ENCODE measurements around the gene KCNQ1. TPM values are rescaled to one million over a fixed set of nuclear protein-coding genes. Genes with fewer than 3 reads are reported as not detected.

KCNQ1 gene
- total RNA-seq, 1 donor from 2014 or later: 7.9 TPM

DNA sequence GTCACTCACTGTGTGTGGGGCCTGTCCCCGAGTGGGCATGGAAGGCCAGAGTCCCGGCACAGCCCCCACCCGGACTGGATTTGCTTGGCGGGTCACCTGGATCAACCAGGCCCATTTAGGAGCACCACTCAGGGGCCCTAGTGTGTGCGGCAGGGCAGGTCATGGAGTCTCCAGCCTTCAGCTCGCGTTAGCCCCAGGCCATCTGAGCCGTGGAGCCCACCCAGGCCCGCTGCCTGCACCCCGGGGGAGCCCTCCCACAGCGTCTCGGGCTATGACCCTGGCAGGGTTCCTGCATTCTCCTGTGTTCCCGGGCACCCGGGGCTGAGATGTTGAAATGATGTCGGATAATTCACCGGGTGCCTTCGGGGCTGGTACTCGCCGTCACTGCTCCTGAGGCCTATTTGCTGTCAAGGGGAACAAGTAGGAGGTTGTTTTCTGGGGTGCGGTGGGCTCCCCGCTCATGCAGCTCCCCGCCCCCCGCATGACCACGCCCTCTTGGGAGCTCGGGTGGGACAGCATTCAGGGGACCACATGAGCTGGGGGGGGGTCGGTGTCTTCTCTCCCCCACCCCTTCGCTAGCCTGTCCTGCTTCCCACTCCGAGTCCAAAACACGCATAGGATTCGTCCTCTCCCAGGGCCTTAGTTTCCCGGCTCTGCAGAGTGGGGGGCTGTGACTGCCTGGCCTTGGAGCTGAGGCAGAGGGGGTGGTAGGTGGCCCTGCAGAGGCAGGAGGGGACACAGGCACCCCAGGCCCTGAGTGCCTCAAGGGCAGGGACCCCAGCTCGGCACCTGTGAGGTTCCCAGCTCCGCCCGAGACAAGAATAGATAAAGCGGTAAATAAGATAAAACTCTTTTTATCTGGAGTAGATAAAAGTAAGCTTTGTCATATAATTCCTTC lies 77.2 kb downstream of the KCNQ1 start:
- no peak for DNase-seq (ENCODE audit: low spot score)

DNA sequence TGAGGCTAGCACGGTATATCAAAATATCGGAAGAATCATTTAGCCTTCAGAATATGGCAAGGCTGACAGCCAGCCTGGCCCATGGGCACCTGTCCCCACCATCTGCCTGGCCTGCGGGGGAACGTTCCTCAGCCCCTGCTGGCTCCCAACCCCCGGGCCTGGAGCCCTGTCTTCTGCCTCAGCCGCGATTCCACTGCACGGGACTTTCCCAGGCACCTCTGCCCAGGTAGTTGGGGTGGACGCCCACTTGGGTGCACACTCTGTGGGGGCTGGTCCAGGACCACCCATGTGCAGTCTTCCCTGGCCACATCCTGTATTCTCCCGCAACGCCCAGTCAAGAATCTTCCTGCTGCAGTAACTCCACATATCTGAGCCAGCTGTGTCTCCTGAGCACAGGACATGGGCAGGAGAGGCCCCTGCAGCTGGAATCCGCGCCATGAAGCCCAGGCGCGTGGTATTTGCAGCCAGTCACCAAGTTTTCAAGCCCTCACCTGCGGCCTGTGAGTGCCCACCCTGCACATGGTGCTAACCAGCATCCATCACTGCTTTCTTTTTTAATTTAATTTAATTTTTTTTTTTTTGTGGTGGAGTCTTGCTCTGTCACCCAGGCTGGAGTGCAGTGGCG lies 77.9 kb downstream of the KCNQ1 start:
- no peak for DNase-seq (ENCODE audit: low spot score)

DNA sequence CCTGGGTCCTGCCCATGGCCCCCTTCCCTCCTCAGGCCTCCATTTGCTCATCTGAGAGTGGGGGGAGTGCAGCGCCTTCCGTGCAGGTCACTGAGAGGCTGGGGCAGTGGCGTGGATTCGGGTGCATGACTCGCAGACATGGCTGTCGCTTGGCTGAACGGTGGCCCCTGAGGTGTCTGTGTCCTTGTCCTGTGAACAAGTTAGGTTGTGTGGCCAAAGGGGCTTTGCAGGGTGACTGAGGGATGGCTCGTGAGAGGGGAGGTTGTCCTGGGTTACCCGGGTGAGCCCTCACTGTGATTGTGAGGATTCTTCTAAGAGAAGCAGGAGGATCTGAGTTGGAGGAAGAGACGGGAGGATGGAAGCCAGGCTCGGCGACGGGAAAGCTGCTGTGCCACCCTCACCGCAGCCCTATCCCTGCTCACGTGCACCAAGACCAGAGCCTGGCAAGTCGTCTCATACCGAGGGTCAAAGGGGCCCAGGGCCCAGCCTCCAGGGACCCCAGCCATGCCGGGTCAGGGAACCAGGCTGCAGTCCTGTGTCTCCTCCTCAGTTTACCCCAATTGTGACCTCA lies 79.1 kb downstream of the KCNQ1 start:
- DNase-seq (ENCODE audit: low spot score): no peak

DNA sequence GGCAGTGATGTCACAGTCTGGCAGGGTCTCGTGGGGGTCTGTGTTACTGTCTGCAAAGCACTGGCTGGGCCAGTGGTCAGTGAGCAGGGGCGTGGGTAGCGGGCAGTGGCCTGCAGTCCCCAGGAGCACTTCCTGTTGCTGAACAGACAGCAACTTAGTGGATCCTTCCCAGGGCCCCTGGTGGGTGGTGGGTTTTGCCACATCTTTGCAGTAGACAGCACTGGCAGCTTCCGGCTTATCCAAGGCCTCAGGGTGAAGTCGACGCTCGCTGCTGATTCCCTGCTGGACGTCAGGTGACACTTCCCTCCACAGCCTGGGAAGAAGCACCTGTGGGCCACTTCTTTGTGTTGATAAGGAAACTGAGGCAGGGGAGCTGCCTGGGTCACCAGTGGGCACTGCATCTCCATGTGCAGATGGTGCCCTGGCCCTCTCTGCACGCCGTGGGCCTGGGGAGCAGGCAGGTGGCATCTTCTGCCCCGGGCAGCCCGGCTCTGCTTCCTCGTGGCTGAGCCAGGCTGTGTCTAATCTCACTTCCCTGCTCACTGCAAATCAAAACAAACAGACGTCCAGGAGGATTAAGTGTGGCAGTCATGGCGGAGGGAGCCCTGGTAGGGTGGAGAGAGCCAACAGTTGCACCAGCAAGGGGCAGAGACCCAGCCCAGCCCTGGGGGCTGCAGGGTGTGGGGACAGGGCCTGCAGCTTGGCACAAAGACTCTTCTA lies 79.8 kb downstream of the KCNQ1 start:
- DNase-seq (ENCODE audit: low spot score): no peak

DNA sequence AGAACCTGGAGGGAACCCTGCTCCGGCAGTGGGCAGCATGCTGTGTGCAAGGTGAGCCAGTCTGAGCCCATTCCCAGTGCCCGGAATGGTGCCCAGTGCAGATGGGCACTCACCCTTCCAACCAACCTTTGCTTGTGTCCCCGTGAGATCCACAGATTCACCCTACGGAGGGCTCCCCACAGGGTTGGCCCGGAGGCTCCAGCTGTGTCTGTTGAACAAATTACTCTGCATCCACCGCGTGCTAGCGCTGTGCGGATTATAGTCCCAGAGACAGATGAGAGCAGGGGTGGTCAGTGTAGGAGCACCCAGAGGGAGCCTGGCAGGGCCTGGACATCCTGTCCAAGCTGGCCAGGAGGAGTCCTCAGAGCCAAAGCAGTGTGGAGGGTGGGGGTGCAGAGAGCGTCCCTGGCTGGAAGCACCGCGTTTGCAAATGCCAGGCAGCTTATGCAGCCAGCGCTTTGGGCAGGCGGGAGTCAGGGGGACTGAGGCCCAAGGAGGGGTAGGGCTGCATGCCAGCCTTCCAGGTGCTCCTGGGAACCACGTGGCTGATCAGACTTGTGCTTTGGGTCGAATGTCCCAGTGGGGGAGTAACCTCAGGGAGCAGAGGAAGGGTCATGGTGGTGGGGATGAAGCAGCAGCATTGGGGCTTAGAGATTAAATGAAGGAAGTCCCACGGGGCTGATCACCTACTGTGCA lies 80.5 kb downstream of the KCNQ1 start:
- DNase-seq (ENCODE audit: low spot score): no peak

DNA sequence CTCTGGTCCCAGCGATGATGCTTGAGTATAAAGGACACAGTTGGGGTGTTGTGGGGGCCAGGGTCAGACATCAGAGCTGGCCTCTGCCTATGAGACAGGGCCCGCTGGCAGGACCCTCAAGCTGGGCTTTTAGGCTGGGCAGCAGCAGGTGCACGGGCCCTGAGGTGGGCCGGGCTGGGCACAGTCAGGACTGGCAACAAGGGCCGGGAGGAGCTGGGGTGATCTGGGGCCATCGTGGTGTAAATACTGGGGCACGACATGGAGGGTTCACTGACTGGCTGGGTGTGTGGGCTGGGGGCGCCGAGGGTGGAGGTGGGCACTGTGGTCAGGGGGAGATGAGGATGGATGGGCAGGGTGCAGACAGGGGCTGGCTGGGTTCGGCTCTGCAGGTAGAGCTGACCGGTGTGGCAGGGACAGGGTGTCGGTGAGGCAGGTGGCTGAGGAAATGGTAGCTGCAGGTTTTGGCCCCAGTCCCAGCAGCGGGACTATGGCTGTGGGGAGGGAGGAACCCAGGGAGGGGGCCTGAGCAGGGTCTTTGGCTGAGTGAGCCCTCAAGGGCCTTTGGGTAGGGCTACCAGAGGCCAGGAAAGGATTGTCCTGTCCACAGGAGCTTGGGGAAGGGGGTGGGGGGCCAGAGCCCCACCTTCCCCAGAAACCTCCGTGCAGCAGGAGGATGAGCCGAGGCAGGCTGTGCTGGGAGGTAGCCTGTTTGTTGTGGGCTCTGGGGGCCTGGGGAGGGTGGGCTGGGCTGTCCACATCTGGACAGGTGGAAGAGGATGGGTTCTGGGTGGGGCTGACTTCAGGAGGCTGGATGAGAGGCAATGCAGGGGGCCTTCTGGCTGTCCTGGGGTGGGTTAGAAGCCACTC lies 81.4 kb downstream of the KCNQ1 start:
- no peak for DNase-seq (ENCODE audit: low spot score)

DNA sequence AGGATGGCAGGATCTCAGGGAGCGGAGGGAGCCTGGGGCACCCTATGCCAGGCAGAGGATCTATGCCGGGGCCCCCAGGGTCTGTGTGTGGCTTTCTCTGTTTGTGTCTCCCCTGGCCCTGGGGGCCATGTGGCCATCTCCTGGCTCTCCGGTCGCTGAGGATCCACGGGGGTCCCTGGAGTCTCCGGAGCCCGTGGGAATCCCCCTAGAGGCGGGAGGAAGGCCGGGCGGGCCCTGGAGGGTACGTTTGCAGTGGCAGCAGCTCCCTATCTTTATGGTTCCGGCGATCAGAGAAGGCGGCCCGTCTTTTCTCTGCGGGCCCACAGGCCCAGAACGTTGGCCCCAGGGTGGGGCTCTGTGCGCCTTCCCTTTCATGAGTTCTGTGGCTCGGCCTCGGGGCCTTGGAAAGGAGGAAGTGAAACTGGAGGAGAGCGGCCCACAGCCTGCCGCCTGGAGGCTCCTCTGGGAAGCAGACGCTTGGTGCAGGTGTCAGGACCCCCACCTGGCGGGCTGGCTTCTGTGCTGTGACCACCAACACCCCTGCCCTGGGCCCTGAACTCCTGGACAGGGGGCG lies 82.1 kb downstream of the KCNQ1 start:
- DNase-seq (ENCODE audit: low spot score): no peak

DNA sequence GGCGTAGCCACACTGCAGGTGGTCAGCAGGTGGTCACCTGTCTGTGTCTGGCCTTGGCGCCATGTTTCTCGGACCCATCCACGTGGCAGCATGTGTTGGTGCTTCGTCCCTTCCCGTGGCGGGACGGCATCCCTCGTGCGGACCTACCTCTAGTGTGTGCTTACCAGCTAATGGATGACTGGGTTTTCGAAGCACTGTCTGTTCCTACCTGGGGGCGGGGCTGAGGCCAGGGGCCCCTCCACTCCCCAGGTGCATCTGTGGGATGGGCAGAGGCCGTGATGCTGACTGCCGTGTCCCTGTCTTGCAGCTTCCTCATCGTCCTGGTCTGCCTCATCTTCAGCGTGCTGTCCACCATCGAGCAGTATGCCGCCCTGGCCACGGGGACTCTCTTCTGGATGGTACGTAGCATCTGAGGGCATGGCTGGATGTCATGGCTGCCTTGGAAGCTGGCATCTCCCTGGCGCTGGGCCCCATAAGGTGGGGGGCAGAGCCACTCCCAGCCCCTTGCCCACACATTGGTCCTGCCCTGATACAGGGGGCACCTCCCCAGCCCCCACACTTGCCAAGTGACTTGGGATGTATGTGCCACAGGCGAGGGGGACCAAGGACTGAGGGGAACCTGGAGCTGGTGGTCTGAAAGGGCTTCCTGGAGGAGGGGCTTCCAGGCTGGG lies 82.9 kb downstream of the KCNQ1 start:
- DNase-seq (ENCODE audit: low spot score): no peak

DNA sequence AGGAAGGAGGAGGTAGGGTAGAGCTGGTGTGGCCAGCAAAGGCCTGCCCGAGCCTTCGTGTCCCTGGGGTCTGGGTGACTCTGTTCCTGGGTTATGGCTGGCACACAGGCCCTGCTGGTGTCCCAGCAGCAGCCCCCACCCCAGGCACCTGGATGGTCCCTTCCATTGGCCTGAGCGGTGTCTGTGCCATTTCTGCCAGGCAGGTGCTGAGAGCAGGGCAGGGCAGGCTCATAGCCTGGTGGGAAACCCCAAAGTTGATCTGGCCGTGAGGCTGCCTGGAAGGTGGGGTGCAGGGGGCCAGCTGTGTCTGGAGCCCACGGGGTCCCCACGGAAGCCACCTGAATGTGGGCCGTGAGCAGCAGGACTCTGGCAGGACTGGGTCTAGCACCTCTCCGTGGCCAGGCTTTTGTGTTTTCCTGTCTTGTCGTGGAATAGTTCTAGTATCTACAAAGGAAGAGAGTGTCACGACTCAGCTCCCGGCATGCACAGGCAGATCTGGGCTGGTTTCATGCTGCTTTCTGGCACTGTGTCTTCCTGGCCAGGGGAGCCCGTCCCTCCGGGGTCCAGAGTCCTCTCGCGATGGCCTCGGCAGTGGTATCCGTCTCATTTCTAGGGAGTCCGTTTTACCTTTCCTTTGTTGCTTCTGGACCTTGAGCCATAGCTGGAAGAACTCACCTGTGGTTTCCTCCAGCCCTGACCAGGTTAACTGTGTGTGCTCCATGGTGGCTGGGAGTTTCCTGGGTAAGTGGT lies 83.7 kb downstream of the KCNQ1 start:
- no peak for DNase-seq (ENCODE audit: low spot score)

DNA sequence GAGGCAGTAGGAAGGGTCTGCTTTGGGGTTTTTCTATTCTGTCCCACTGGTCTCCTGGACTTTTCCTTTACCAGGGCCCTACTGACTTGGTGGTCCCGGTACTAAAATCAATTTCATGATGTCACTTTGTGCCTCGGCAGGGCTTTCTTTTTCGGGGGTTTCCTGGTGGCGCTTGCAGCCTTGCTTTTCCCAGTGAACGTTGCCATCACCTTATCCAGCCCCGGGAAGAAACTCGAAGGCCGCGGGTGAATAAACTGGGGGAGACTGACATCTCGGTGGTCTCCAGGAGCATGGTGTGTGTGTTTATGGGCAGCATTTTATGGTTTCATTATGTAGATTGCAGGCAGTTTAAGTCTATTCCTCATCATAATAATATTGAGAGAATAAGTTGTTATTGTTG lies 84.4 kb downstream of the KCNQ1 start:
- DNase-seq (ENCODE audit: low spot score): no peak

DNA sequence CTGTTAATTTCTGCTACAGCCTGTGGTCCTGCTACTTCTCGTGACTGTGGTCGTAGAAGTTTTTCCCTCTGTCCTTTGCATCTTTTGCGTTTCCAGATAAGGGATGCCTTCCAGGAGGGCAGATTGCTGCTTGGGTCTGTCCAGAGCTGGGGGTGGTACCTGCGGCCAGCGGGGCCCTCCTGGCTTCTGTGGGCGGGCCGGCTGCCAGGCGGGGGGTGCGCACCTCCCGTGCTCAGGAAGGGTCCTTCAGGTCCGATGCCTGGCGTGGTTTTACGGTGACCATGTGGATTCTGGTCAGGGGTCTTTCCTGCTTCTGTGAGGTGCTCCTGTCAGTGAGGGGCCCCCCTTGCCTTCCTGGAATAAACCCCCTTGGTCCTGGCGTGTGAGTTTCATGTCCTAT lies 84.8 kb downstream of the KCNQ1 start:
- no peak for DNase-seq (ENCODE audit: low spot score)

DNA sequence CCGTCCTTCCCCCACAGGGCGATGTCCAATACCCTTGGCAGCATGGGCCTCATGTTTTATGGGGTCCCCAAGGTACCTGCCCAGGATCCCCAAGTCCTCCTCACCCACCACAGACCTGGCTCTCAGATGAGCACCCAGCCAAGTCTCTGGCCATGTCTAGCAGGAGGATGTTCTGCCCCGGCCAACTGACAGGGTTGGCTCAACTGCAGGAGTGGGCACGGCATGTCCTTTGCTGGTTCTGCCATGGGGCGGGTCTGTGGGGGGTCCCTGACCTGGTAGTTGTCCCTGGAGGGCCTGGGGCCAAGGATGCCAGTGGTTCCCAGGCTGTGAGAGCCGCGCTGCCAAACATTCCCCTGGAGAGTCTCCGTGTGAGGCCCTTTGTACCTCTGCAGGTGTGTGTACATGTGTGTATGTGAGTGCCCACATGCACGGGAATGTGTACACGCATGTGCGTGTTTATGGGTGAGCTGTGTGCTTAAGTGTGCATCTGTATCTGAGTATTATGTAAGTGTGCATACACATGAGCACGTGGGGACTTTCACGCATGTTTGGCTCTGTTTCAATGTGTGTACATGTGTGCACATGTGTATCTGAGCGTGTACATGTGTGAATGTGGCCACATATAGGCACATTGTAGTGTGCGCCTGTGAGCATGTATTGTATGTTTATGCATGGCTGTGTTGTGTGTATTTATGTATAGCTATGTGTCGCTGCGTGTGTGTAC lies 85.5 kb downstream of the KCNQ1 start:
- DNase-seq (ENCODE audit: low spot score): no peak

DNA sequence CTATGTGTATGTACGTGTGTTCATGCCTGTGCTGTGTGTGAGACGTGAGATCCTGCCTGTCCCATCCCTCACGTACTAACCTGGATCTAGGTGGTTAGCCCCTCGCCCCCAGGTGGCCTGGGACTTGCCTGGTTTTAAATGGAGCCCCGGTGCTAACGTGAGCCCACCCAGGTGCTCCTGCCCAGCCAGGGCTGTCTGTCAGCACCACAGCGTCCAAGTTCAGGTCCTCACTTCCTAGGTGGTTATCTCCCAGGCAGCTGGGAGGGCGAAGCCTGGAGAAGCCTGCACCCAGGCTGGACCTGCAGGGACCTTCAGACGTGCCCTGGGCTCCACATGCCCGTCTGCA lies 86.0 kb downstream of the KCNQ1 start:
- DNase-seq (ENCODE audit: low spot score): no peak

DNA sequence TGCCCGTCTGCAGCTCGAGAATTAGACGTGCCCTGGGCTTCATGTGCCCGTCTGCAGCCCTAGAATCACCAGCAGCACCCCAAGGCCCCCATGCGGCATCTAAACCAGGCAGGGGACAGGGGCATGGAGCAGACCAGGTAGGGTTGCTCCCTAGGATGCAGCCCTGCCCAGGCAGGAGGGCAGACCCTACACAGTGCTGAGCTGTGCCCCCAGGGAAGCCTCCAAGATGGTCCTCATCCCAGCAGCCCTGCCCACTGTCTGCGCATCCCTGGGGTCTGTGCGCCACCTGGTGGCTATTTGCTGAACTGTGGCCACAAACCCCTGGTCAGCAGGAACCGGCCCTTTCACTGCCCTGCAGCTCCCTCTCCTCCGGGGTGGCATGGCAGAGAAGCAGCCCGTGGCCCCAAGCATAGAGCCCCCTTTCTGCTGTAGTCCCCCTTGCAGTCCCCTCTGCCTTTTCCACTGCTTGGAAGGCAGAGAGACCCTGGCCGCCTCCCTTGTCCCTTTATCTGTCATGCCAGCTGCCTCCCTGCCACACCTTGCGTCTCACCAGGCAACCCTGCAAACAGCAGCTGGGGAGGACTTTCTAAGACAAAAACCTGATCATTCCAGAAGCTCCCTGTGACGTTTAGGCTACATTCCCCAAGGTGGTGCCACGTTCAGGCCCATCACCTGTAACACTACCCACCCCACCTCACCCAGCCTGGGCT lies 86.6 kb downstream of the KCNQ1 start:
- DNase-seq (ENCODE audit: low spot score): peak; percentile 64

DNA sequence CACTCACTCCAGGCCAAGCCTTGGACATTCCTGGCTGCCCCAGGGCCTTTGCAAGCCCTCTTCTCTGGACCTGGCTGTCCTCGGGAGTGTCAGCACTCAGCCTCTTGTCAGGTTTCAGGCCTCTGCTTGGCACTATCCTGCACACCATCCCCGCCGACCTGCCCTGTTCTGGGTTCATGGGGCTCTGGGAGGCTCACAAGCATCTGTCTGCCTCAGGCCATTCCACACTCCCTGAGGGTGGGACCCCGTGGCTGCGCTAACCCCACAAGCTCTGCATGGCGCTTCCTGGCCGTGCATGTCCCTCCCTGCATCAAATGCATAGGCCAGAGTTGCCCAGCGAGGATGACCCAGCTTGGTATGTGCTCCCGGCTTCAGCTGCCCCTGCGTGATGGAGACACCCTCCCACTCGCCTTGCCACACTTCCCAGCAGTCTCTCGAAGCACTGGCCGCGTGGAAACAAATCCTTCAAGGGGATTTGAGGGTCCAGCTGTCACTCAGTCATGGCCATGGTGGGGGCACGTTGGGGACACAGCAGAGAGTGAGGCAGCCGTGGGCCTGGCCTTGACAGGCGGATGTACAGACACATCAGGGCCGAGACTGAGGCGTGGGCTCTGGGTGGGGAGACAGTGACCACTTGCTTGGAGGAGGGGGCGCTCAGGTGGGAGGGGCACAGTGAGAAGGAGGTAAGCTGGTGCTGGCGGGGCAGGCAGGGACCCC lies 87.3 kb downstream of the KCNQ1 start:
- no peak for DNase-seq (ENCODE audit: low spot score)

DNA sequence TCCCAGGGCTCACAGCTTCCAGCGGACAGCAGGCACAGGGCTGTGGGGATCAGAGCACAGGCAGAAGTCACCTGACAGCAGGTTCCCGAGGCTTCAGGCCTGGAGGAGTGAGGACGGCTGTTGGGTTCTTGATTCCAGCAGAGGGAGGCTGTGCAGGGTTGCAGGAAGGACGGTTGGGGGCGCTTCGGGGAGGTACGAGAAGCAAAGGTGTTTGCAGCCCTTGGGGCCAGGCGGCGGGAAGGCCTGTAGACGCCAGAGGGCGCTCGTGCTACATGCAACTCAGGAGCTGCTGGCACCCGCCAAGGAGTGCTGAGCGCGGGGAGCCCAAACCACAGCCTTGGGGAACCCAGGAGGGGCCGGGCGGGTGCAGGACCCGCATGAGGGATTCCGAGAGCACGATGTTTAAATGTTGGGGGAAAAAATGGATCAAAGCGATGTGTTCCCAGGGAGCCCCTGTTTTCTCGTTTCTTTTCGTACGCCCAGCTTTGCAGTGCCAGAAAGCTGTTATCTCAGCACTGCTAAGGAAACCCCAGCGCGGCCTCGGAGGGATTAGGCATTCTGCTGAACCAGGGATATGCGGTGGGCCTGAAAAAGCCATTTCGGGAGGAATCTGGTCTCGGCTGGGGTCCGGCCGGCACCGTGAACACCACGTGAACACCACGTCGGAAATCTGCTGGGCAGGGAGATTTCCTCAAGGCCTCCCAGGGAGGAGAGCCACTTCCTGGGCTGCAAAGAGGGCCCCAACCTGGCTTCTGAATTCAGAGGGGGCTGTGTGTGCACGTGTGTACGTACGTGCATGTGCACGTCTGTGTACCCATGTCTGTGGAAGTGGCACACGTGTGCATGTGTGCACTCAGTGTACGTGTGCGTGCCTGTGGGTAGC lies 88.1 kb downstream of the KCNQ1 start:
- DNase-seq (ENCODE audit: low spot score): peak; percentile 90

Measured in umbilical cord (tissue), 2 donors.